GM23338 (cell line): ENCODE measurements around the gene GSTT2B. TPM values are rescaled to one million over a fixed set of nuclear protein-coding genes. Genes with fewer than 3 reads are reported as not detected.

ENCODE experiments used
- ATAC-seq: fragments of 200-7000 bp; cut with Tn5 transposase; 3 replicates; pipeline ENCODE4 v1.9.1; 2020
- DNase-seq: peaks from one replicate; pipeline ENCODE4 v3.0.0-alpha.2; 2015; ENCODE audit warnings: low spot score
- H2AFZ ChIP-seq: fragments of 200-600 bp; sonication (generic); 2 replicates; pipeline ENCODE4 v1.8.0; 2016; ENCODE audit warnings: antibody characterized with exemption, mild to moderate bottlenecking, moderate library complexity
- H3F3A ChIP-seq: fragments of 200-600 bp; sonication (generic); replicated peaks from 2 replicates; pipeline ENCODE4 v1.8.0; 2017; ENCODE audit warnings: antibody characterized with exemption, mixed run types, low read depth
- H3K27ac ChIP-seq: fragments of 200-600 bp; sonication (generic); 2 replicates; pipeline ENCODE4 v1.6.1; 2016; ENCODE audit warnings: low read depth
- H3K27me3 ChIP-seq: fragments of 200-600 bp; sonication (generic); 2 replicates; pipeline ENCODE4 v1.8.0; 2016; ENCODE audit warnings: mild to moderate bottlenecking, mixed run types, moderate library complexity; ENCODE audit not compliant: insufficient read depth
- H3K36me3 ChIP-seq: fragments of 200-600 bp; sonication (generic); 2 replicates; pipeline ENCODE4 v1.8.0; 2016; ENCODE audit warnings: mild to moderate bottlenecking; ENCODE audit not compliant: insufficient read depth
- H3K4me1 ChIP-seq: fragments of 200-600 bp; sonication (generic); 2 replicates; pipeline ENCODE4 v1.8.0; 2016; ENCODE audit warnings: mild to moderate bottlenecking, moderate library complexity; ENCODE audit not compliant: insufficient read depth
- H3K4me2 ChIP-seq: fragments of 200-600 bp; sonication (generic); 2 replicates; pipeline ENCODE4 v1.7.1; 2017; ENCODE audit warnings: mixed run types
- H3K4me3 ChIP-seq: fragments of 200-600 bp; sonication (generic); 2 replicates; pipeline ENCODE4 v1.6.1; 2016; ENCODE audit warnings: mixed run types
- H3K79me2 ChIP-seq: fragments of 200-600 bp; sonication (generic); replicated peaks from 2 replicates; pipeline ENCODE4 v1.8.0; 2017; ENCODE audit warnings: mild to moderate bottlenecking; ENCODE audit not compliant: insufficient read depth
- H3K9me2 ChIP-seq: fragments of 200-600 bp; sonication (generic); 2 replicates; pipeline ENCODE4 v1.8.0; 2017; ENCODE audit not compliant: insufficient read depth
- H4K20me1 ChIP-seq: fragments of 200-600 bp; sonication (generic); replicated peaks from 2 replicates; pipeline ENCODE4 v1.8.0; 2017; ENCODE audit warnings: mild to moderate bottlenecking; ENCODE audit not compliant: insufficient read depth
- H3K27ac Mint-ChIP-seq: 2 replicates; pipeline ENCODE4 v1.8.0; 2020; ENCODE audit warnings: inconsistent platforms, mild to moderate bottlenecking, moderate library complexity, mixed read lengths
- H3K27me3 Mint-ChIP-seq: 3 replicates; pipeline ENCODE4 v1.8.0; 2022; ENCODE audit warnings: low read depth, mild to moderate bottlenecking, moderate library complexity, mixed read lengths, inconsistent platforms; ENCODE audit not compliant: insufficient read depth, poor library complexity
- H3K36me3 Mint-ChIP-seq: 3 replicates; pipeline ENCODE4 v1.8.0; 2021; ENCODE audit warnings: low read depth, mild to moderate bottlenecking, inconsistent platforms, moderate library complexity, mixed read lengths
- H3K4me1 Mint-ChIP-seq: 3 replicates; pipeline ENCODE4 v1.8.0; 2020; ENCODE audit warnings: mild to moderate bottlenecking, inconsistent platforms, mixed read lengths
- H3K4me3 Mint-ChIP-seq: 3 replicates; pipeline ENCODE4 v1.8.0; 2021; ENCODE audit warnings: moderate library complexity, mild to moderate bottlenecking, inconsistent platforms, mixed read lengths
- H3K9me3 Mint-ChIP-seq: 3 replicates; pipeline ENCODE4 v1.8.0; 2020; ENCODE audit warnings: moderate library complexity, mild to moderate bottlenecking, inconsistent platforms, mixed read lengths
- CREB1 ChIP-seq: fragments of 250-450 bp; sonication (Bioruptor Pico); IDR thresholded peaks from 2 replicates; pipeline ENCODE4 v1.5.0; 2020; ENCODE audit warnings: low read depth, mild to moderate bottlenecking, moderate library complexity
- EZH2phosphoT487 ChIP-seq: fragments of 200-600 bp; sonication (generic); IDR thresholded peaks from one replicate; pipeline ENCODE4 v1.8.1; 2018; ENCODE audit warnings: antibody characterized with exemption; ENCODE audit not compliant: unreplicated experiment
- NANOG ChIP-seq: IDR thresholded peaks from 2 replicates; pipeline ENCODE4 v1.6.1; 2016; ENCODE audit warnings: antibody characterized with exemption, borderline replicate concordance
- POLR2AphosphoS5 ChIP-seq: IDR thresholded peaks from 2 replicates; pipeline ENCODE4 v1.6.1; 2016; ENCODE audit warnings: antibody characterized with exemption, low read depth
- STAT1 ChIP-seq: IDR thresholded peaks from one replicate; pipeline ENCODE4 v1.6.1; 2016; ENCODE audit warnings: antibody characterized with exemption; ENCODE audit not compliant: unreplicated experiment
- ZNF114 ChIP-seq: fragments of 250-450 bp; sonication (Bioruptor Pico); IDR thresholded peaks from 2 replicates; pipeline ENCODE4 v1.5.0; 2020; ENCODE audit warnings: mild to moderate bottlenecking, moderate library complexity
- ZNF331 ChIP-seq: fragments of 250-450 bp; sonication (Bioruptor Pico); IDR thresholded peaks from 2 replicates; pipeline ENCODE4 v1.5.0; 2020; ENCODE audit warnings: low read depth, mild to moderate bottlenecking, moderate library complexity
- polyA plus RNA-seq: library from polyadenylated mRNA; unstranded; fragments of >200 nt; fragmentation: Nextera tagmentation; extraction: Ambion mirVana; gene quantifications from 2 replicates; pipeline ENCODE4 v1.2.1, GENCODE V29; 2016
- total RNA-seq: library from RNA; depleted of rRNA; stranded (reverse); fragments of >200 nt; shearing (Covaris generic); gene quantifications from 2 replicates; pipeline ENCODE4 v1.2.3, GENCODE V29; 2014
- TF ChIP-seq, protein P1 (sequence below): IDR thresholded peaks from one replicate; pipeline ENCODE4 v1.6.1; 2018; ENCODE audit warnings: antibody characterized with exemption; ENCODE audit not compliant: unreplicated experiment
- TF ChIP-seq, protein P2 (sequence below): IDR thresholded peaks from 2 replicates; pipeline ENCODE4 v1.6.1; 2016; ENCODE audit warnings: antibody characterized with exemption
- TF ChIP-seq, protein P3 (sequence below), 2 experiments: fragments of 200-600 bp in 1 of 2; sonication (generic) in 1 of 2; conservative IDR thresholded peaks; 2 replicates each; pipeline versions ENCODE4 v1.5.1 to v1.6.1; 2016 to 2017; ENCODE audit warnings: antibody characterized with exemption in 2 of 2, low read depth in 2 of 2, mild to moderate bottlenecking in 2 of 2, moderate library complexity in 1 of 2
- TF ChIP-seq, protein P4 (sequence below): fragments of 250-450 bp; sonication (Bioruptor Pico); IDR thresholded peaks from 2 replicates; pipeline ENCODE4 v1.5.0; 2020; ENCODE audit warnings: mild to moderate bottlenecking, moderate library complexity

Gene GSTT2B
- total and polyA plus RNA-seq, 2 experiments from 2014 or later = 5.7 to 17.2 TPM

DNA sequence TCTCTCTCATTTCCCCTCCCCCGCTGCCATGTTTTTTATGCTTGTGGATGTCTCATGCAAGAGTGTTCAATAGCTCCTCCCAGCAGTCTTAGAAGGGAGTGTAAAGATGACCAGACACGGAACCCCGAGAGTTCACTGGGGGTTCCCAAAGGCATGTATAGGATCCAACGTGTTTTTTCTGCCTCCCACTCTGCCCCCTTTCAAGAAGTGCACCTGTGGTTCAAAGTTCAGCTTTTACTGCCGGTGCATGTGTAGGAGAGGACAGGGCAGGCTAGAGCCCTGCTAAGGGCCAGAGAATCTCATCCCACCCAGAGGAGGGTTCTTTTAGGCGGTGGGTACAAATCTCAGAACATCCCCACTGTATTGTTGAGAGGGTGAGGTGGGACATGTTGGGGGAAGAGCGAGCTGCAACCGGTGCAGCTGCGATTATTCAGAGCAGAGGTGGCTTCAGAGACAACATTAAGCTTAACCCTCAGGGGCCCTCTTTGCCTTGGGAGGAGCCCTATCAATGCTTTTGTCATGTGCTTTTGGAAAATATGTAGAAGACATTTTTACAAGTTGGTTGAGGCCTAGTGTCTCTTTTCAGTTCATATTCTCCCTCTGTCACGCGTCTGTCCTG is 52.3 kb downstream of the GSTT2B start:
- Mint-ChIP-seq H3K9me3 (peaks cover 22% of the 10 kb centered on the region), H3K4me1 (peaks cover 38% of the 10 kb centered on the region), H3K36me3 (peaks cover 7% of the 10 kb centered on the region; the same call in 2 of the 3 replicates), H3K4me3 (no peak overlapping the region), H3K27ac (peak overlapping the region; percentile 32; the same call in 1 of the 2 replicates), H3K27me3 (peaks cover 14% of the 10 kb centered on the region)
- peak overlapping the region; percentile 42 for H3K4me2 ChIP-seq
- peaks cover 4% of the 10 kb centered on the region; the same call in 1 of the 2 replicates for H3K9me2 ChIP-seq
- ATAC-seq = no peak
- no peak overlapping the region for H3K4me3 ChIP-seq
- H3K79me2 ChIP-seq = no peaks in the 10 kb centered on the region
- no peak for DNase-seq
- no peaks in the 10 kb centered on the region for H3K27me3 ChIP-seq
- H4K20me1 ChIP-seq = no peaks in the 10 kb centered on the region
- H3F3A ChIP-seq = peaks cover 6% of the 10 kb centered on the region; the same call in 1 of the 2 replicates
- H3K27ac ChIP-seq = 0 out of 2 replicates have a peak overlapping the region, but pooled peaks have one; percentile 12
- peak overlapping the region; percentile 59; the same call in 1 of the 2 replicates for H2AFZ ChIP-seq
- no peak for TF ChIP-seq CREB1 (CRISPR knock-in tag)
- no peak for TF ChIP-seq ZNF114 (CRISPR knock-in tag)
- TF ChIP-seq, protein P1, sequence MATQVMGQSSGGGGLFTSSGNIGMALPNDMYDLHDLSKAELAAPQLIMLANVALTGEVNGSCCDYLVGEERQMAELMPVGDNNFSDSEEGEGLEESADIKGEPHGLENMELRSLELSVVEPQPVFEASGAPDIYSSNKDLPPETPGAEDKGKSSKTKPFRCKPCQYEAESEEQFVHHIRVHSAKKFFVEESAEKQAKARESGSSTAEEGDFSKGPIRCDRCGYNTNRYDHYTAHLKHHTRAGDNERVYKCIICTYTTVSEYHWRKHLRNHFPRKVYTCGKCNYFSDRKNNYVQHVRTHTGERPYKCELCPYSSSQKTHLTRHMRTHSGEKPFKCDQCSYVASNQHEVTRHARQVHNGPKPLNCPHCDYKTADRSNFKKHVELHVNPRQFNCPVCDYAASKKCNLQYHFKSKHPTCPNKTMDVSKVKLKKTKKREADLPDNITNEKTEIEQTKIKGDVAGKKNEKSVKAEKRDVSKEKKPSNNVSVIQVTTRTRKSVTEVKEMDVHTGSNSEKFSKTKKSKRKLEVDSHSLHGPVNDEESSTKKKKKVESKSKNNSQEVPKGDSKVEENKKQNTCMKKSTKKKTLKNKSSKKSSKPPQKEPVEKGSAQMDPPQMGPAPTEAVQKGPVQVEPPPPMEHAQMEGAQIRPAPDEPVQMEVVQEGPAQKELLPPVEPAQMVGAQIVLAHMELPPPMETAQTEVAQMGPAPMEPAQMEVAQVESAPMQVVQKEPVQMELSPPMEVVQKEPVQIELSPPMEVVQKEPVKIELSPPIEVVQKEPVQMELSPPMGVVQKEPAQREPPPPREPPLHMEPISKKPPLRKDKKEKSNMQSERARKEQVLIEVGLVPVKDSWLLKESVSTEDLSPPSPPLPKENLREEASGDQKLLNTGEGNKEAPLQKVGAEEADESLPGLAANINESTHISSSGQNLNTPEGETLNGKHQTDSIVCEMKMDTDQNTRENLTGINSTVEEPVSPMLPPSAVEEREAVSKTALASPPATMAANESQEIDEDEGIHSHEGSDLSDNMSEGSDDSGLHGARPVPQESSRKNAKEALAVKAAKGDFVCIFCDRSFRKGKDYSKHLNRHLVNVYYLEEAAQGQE = no peak
- TF ChIP-seq STAT1 = no peak
- TF ChIP-seq POLR2AphosphoS5 = no peak
- no peak for TF ChIP-seq ZNF331 (CRISPR knock-in tag)
- no peak for TF ChIP-seq NANOG
- TF ChIP-seq, protein P2, sequence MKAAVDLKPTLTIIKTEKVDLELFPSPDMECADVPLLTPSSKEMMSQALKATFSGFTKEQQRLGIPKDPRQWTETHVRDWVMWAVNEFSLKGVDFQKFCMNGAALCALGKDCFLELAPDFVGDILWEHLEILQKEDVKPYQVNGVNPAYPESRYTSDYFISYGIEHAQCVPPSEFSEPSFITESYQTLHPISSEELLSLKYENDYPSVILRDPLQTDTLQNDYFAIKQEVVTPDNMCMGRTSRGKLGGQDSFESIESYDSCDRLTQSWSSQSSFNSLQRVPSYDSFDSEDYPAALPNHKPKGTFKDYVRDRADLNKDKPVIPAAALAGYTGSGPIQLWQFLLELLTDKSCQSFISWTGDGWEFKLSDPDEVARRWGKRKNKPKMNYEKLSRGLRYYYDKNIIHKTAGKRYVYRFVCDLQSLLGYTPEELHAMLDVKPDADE = no peak
- TF ChIP-seq, protein P3, sequence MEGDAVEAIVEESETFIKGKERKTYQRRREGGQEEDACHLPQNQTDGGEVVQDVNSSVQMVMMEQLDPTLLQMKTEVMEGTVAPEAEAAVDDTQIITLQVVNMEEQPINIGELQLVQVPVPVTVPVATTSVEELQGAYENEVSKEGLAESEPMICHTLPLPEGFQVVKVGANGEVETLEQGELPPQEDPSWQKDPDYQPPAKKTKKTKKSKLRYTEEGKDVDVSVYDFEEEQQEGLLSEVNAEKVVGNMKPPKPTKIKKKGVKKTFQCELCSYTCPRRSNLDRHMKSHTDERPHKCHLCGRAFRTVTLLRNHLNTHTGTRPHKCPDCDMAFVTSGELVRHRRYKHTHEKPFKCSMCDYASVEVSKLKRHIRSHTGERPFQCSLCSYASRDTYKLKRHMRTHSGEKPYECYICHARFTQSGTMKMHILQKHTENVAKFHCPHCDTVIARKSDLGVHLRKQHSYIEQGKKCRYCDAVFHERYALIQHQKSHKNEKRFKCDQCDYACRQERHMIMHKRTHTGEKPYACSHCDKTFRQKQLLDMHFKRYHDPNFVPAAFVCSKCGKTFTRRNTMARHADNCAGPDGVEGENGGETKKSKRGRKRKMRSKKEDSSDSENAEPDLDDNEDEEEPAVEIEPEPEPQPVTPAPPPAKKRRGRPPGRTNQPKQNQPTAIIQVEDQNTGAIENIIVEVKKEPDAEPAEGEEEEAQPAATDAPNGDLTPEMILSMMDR (conservative IDR thresholded peaks at IDR 0.05; ENCODE audit: low read depth in 2 of 2) = no peak
- TF ChIP-seq EZH2phosphoT487 = no peak
- TF ChIP-seq, protein P4, sequence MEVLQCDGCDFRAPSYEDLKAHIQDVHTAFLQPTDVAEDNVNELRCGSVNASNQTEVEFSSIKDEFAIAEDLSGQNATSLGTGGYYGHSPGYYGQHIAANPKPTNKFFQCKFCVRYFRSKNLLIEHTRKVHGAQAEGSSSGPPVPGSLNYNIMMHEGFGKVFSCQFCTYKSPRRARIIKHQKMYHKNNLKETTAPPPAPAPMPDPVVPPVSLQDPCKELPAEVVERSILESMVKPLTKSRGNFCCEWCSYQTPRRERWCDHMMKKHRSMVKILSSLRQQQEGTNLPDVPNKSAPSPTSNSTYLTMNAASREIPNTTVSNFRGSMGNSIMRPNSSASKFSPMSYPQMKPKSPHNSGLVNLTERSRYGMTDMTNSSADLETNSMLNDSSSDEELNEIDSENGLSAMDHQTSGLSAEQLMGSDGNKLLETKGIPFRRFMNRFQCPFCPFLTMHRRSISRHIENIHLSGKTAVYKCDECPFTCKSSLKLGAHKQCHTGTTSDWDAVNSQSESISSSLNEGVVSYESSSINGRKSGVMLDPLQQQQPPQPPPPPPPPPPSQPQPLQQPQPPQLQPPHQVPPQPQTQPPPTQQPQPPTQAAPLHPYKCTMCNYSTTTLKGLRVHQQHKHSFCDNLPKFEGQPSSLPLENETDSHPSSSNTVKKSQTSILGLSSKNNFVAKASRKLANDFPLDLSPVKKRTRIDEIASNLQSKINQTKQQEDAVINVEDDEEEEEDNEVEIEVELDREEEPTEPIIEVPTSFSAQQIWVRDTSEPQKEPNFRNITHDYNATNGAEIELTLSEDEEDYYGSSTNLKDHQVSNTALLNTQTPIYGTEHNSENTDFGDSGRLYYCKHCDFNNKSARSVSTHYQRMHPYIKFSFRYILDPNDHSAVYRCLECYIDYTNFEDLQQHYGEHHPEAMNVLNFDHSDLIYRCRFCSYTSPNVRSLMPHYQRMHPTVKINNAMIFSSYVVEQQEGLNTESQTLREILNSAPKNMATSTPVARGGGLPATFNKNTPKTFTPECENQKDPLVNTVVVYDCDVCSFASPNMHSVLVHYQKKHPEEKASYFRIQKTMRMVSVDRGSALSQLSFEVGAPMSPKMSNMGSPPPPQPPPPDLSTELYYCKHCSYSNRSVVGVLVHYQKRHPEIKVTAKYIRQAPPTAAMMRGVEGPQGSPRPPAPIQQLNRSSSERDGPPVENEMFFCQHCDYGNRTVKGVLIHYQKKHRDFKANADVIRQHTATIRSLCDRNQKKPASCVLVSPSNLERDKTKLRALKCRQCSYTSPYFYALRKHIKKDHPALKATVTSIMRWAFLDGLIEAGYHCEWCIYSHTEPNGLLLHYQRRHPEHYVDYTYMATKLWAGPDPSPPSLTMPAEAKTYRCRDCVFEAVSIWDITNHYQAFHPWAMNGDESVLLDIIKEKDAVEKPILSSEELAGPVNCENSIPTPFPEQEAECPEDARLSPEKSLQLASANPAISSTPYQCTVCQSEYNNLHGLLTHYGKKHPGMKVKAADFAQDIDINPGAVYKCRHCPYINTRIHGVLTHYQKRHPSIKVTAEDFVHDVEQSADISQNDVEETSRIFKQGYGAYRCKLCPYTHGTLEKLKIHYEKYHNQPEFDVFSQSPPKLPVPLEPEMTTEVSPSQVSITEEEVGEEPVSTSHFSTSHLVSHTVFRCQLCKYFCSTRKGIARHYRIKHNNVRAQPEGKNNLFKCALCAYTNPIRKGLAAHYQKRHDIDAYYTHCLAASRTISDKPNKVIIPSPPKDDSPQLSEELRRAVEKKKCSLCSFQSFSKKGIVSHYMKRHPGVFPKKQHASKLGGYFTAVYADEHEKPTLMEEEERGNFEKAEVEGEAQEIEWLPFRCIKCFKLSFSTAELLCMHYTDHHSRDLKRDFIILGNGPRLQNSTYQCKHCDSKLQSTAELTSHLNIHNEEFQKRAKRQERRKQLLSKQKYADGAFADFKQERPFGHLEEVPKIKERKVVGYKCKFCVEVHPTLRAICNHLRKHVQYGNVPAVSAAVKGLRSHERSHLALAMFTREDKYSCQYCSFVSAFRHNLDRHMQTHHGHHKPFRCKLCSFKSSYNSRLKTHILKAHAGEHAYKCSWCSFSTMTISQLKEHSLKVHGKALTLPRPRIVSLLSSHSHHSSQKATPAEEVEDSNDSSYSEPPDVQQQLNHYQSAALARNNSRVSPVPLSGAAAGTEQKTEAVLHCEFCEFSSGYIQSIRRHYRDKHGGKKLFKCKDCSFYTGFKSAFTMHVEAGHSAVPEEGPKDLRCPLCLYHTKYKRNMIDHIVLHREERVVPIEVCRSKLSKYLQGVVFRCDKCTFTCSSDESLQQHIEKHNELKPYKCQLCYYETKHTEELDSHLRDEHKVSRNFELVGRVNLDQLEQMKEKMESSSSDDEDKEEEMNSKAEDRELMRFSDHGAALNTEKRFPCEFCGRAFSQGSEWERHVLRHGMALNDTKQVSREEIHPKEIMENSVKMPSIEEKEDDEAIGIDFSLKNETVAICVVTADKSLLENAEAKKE (CRISPR knock-in tag) = no peak
- no peaks in the 10 kb centered on the region; the same call in 1 of the 2 replicates for H3K36me3 ChIP-seq
- peaks cover 41% of the 10 kb centered on the region for H3K4me1 ChIP-seq
